OCI-LY3 (cell line): ENCODE measurements around the gene PAK2.

Experiments used
- CTCF ChIP-seq: fragments of 200-600, 300-600 bp; sonication (generic); IDR thresholded peaks from 2 replicates; pipeline ENCODE4 v1.5.1; 2014; ENCODE audit warnings: antibody characterized with exemption, low read length, low read depth
- EZH2phosphoT487 ChIP-seq: fragments of 200-600 bp; shearing (Covaris generic); IDR thresholded peaks from 2 replicates; pipeline ENCODE4 v1.6.1; 2018; ENCODE audit warnings: antibody characterized with exemption, mixed run types, low read depth

- TF ChIP-seq CTCF (no peak), EZH2phosphoT487 (no peak)
Measured at GRCh38 chr3:196700801-196701200, 38.9 kb upstream of the PAK2 start.
